Smooth muscle cell (in vitro differentiated cells): ENCODE data around the gene POLE. TPM values are rescaled to one million over a fixed set of nuclear protein-coding genes. Genes with fewer than 3 reads are reported as not detected.
A peak's percentile ranks its signal among the peaks of the same experiment; 100 is the strongest.
"Not testable (repeated sequence)": the region's sequence is repeated elsewhere in the genome, so short reads cannot be mapped to it uniquely, and the experiment has no call there.

Experiments
- DNase-seq: peaks from one replicate; lab custom pipeline; 2025; ENCODE audit not compliant: unreplicated experiment; lab: John Stamatoyannopoulos, UW
- H2AFZ ChIP-seq: fragments of 200-600 bp; sonication (generic); 2 replicates; pipeline ENCODE4 v1.6.0; 2016; ENCODE audit warnings: antibody characterized with exemption, low read depth, mild to moderate bottlenecking
- H3F3A ChIP-seq: fragments of 200-600 bp; sonication (generic); 2 replicates; pipeline ENCODE4 v1.6.0; 2017; ENCODE audit warnings: antibody characterized with exemption, low read depth
- H3K27ac ChIP-seq: fragments of 200-600 bp; sonication (generic); 2 replicates; pipeline ENCODE4 v1.5.1; 2016; ENCODE audit warnings: low read depth, mild to moderate bottlenecking
- H3K27me3 ChIP-seq: fragments of 200-600 bp; sonication (generic); 2 replicates; pipeline ENCODE4 v1.6.1; 2016; ENCODE audit warnings: low read depth, mild to moderate bottlenecking
- H3K36me3 ChIP-seq: fragments of 200-600 bp; sonication (generic); 2 replicates; pipeline ENCODE4 v1.5.1; 2016; ENCODE audit warnings: low read depth
- H3K4me1 ChIP-seq: fragments of 200-600 bp; sonication (generic); 2 replicates; pipeline ENCODE4 v1.5.1; 2016; ENCODE audit warnings: low read depth
- H3K4me2 ChIP-seq: fragments of 200-600 bp; sonication (generic); 2 replicates; pipeline ENCODE4 v1.6.0; 2016; ENCODE audit warnings: mild to moderate bottlenecking
- H3K4me3 ChIP-seq: fragments of 200-600 bp; sonication (generic); 2 replicates; pipeline ENCODE4 v1.5.1; 2016; ENCODE audit warnings: mild to moderate bottlenecking
- H3K79me2 ChIP-seq: fragments of 200-600 bp; sonication (generic); 2 replicates; pipeline ENCODE4 v1.6.0; 2016; ENCODE audit warnings: low read depth, mild to moderate bottlenecking
- H3K9ac ChIP-seq: fragments of 200-600 bp; sonication (generic); 2 replicates; pipeline ENCODE4 v1.6.0; 2016; ENCODE audit warnings: low read depth
- H3K9me3 ChIP-seq: fragments of 200-600 bp; sonication (generic); replicated peaks from 2 replicates; pipeline ENCODE4 v1.5.1; 2016; ENCODE audit warnings: low read depth
- H4K20me1 ChIP-seq: fragments of 200-600 bp; sonication (generic); 2 replicates; pipeline ENCODE4 v1.6.0; 2016; ENCODE audit warnings: low read depth
- WGBS: methylation state at CpG from one replicate; pipeline ENCODE4 v1.1.7; 2016; ENCODE audit warnings: low lambda C conversion rate; 5-methylcytosine and 5-hydroxymethylcytosine counted together
- polyA plus RNA-seq: library from polyadenylated mRNA; unstranded; fragments of >200 nt; fragmentation: Nextera tagmentation; extraction: Ambion mirVana; gene quantifications from 2 replicates; pipeline ENCODE4 v1.2.1, GENCODE V29; 2016
- total RNA-seq: library from RNA; depleted of rRNA; stranded (reverse); fragments of >200 nt; gene quantifications from 2 replicates; pipeline ENCODE4 v1.2.3, GENCODE V29; 2014
- TF ChIP-seq, protein P1 (sequence below): fragments of 200-600 bp; sonication (generic); IDR thresholded peaks from 2 replicates; pipeline ENCODE4 v1.5.1; 2017; ENCODE audit warnings: borderline replicate concordance, mild to moderate bottlenecking, antibody characterized with exemption; ENCODE audit not compliant: insufficient read depth, poor library complexity, severe bottlenecking

Gene POLE
- total and polyA plus RNA-seq, 2 experiments from 2014 or later = 8.5 to 11.5 TPM

DNA sequence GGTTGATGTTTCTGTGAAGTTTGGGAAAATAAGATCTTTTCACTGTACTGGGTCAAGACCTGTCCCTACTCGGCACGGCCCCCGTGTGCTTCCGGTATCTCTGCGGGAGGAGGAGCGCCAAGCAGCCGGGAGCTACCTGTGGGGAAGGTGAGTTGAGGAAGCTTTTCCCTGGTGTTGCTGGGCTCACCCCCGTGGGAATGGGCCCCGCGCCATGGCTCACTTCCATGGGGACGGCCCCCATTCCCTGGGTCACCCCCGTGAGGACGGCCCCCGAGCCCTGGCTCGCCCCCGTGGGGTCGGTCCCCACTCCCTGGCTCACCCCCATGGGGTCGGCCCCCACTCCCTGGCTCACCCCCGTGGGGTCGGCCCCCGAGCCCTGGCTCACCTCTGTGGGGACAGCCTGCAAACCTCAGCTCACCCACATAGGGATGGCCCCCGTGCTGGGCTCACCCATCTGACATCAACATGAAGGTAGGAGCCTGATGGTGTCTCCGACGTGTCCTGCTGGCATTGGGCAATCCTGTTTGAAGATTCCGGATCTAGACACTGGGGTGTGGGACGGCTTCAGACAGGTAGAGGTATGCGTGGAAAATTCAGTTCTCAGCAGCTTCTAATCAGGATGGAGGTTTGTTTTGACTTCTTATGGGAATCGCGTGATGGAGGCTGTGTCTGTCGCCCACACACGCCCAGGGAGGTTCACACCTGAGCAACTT is 85.8 kb downstream of the POLE start:
- no peaks in the 10 kb centered on the region for H3K9me3 ChIP-seq
- WGBS = 88% methylated on average over 24 of the region's 31 CpGs
- H3K9ac ChIP-seq = no peak overlapping the region
- H3K27me3 ChIP-seq = peaks cover 24% of the 10 kb centered on the region
- H4K20me1 ChIP-seq = no peaks in the 10 kb centered on the region
- no peaks in the 10 kb centered on the region for H3K36me3 ChIP-seq
- H2AFZ ChIP-seq = no peak overlapping the region
- H3K79me2 ChIP-seq = no peaks in the 10 kb centered on the region
- peaks cover 18% of the 10 kb centered on the region for H3F3A ChIP-seq
- TF ChIP-seq, protein P1, sequence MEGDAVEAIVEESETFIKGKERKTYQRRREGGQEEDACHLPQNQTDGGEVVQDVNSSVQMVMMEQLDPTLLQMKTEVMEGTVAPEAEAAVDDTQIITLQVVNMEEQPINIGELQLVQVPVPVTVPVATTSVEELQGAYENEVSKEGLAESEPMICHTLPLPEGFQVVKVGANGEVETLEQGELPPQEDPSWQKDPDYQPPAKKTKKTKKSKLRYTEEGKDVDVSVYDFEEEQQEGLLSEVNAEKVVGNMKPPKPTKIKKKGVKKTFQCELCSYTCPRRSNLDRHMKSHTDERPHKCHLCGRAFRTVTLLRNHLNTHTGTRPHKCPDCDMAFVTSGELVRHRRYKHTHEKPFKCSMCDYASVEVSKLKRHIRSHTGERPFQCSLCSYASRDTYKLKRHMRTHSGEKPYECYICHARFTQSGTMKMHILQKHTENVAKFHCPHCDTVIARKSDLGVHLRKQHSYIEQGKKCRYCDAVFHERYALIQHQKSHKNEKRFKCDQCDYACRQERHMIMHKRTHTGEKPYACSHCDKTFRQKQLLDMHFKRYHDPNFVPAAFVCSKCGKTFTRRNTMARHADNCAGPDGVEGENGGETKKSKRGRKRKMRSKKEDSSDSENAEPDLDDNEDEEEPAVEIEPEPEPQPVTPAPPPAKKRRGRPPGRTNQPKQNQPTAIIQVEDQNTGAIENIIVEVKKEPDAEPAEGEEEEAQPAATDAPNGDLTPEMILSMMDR = no peak
- no peak overlapping the region for H3K27ac ChIP-seq
- peak overlapping the region; percentile 70 for H3K4me2 ChIP-seq
- no peak overlapping the region for H3K4me3 ChIP-seq
- DNase-seq = no peak
- H3K4me1 ChIP-seq = peaks cover 4% of the 10 kb centered on the region

DNA sequence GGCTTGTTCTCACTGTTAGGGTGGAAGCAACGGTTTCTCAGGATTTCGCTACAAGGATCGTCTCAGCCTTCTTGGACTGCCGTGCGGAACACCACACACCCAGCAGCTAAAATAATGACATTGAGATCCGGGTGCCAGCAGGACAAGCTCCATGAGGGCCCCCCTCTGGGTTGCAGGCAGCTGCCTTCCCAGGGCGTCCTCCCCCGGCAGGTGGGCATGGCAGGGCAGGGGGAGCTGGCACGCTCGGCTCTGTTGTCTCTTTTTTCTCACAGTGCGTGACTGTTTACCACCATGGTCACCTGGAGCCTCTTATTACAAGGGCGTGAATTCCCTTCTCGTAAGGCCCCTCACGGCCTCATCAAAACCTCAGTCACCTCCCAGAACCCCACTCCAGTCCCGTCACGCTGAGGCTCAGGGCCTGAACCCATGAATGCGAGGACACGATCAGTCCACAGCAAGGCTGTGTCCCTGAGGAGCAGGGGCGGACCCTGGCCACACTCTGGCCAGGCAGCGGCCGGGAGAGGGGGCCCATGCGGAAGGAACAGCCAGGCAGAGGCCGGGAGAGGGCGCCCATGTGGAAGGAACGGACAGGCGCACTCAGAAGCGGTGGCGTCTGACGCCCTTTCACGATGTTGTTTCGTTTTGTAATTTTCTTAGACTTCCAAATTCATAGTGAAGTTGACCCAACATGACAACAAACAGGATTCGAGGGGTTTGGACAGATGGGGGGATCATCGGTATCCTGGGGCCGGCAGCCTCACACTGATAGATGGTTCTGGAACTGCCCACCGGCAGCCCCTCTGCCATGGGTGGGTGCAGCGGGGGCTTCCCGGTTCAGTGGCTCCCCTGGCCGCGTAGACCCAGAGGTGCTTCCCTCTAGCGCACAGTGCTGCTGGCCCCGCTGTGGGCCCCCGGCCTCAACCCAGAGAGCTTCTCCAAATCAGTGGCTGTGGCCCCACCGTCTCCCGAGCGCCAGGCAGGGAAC is 86.8 kb downstream of the POLE start:
- no peaks in the 10 kb centered on the region for H4K20me1 ChIP-seq
- peak overlapping the region; percentile 8 for H2AFZ ChIP-seq
- peak overlapping the region; percentile 70 for H3K4me2 ChIP-seq
- TF ChIP-seq, protein P1 = peak; percentile 48
- peaks cover 4% of the 10 kb centered on the region for H3K4me1 ChIP-seq
- DNase-seq = peak; percentile 27
- H3K9ac ChIP-seq = no peak overlapping the region
- no peaks in the 10 kb centered on the region for H3K9me3 ChIP-seq
- peak overlapping the region; percentile 39 for H3K4me3 ChIP-seq
- H3K79me2 ChIP-seq = no peaks in the 10 kb centered on the region
- H3K27me3 ChIP-seq = peaks cover 19% of the 10 kb centered on the region
- peaks cover 18% of the 10 kb centered on the region for H3F3A ChIP-seq
- WGBS = 50% methylated on average over 45 of the region's 45 CpGs
- H3K27ac ChIP-seq = no peak overlapping the region
- H3K36me3 ChIP-seq = no peaks in the 10 kb centered on the region

DNA sequence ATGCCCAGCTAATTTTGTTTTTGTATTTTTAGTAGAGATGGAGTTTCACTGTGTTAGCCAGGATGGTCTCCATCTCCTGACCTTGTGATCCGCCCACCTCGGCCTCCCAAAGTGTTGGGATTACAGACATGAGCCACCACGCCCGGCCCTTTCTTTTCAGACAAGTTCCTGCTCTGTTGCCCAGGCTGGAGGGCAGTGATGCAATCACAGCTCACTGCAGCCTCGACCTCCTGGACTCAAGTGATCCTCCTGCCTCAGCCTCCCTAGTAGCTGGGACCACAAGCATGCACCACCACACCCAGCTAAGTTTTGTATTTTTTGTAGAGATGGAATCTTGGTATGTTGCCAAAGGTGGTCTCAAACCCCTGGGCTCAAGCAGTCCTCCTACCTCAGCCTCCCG is 87.6 kb downstream of the POLE start:
- H3K9ac ChIP-seq, H3K9me3 ChIP-seq, H2AFZ ChIP-seq, H3K4me2 ChIP-seq, H3K4me1 ChIP-seq, H3K4me3 ChIP-seq, H3K79me2 ChIP-seq, H4K20me1 ChIP-seq, H3K27ac ChIP-seq, DNase-seq, H3K36me3 ChIP-seq: not testable (repeated sequence)
- peaks cover 18% of the 10 kb centered on the region for H3F3A ChIP-seq
- H3K27me3 ChIP-seq = peaks cover 10% of the 10 kb centered on the region
- 89% methylated on average over 6 of the region's 6 CpGs for WGBS
